ENCODE measurements around the gene FOXF1.

The FOXF1 gene

DNA sequence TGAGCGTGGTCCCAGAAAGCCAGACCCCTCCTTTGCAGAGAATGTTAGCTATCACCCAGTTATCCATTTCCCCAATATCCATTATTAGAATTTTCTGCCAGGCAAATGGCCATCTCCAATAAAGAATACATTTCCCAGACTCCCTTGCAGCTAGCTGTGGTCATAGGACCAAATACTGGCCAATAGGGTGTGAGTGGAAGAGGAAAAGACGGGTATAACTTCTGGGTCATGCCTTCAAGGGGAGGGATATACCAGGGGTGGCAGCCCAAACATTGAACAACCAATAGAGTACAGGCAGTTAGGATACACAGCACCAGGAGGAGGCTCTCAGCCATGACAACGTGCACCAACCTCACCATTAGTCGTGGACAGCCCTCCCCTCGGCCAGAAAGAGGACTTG lies 26.1 kb upstream of the FOXF1 start:
- Histone ChIP-seq H3K4me1 (ENCODE audit: control insufficient read depth, low read length) (no peaks in the 10 kb centered on the region), H3K36me3 (ENCODE audit: control insufficient read depth, low read length) (no peaks in the 10 kb centered on the region), H3K4me2 (ENCODE audit: low read length) (no peak overlapping the region), H3K4me3 (ENCODE audit: low read length) (no peak overlapping the region), H3F3A (ENCODE audit: control insufficient read depth, insufficient read depth) (no peaks in the 10 kb centered on the region), H3K79me2 (ENCODE audit: control insufficient read depth, low read length) (no peaks in the 10 kb centered on the region), H3K9me3 (ENCODE audit: control insufficient read depth, insufficient read depth, low read length) (no peaks in the 10 kb centered on the region), H4K20me1 (ENCODE audit: control insufficient read depth, insufficient read depth, low read depth, low read length) (no peaks in the 10 kb centered on the region), H3K27me3 (ENCODE audit: control insufficient read depth, low read length) (no peaks in the 10 kb centered on the region), H3K27ac (ENCODE audit: low read depth, low read length) (no peak overlapping the region), H3K9me2 (replicated peaks; ENCODE audit: control insufficient read depth, low read length) (no peaks in the 10 kb centered on the region)
- TF ChIP-seq CTCF (IDR thresholded peaks at IDR 0.05; ENCODE audit: low read depth, low read length, poor library complexity, severe bottlenecking) (no peak), EZH2phosphoT487 (IDR thresholded peaks at IDR 0.05; ENCODE audit: borderline replicate concordance, low read length) (no peak)

GRCh38 chr16:86485746-86486145 lies 24.6 kb upstream of the FOXF1 start:
- H3K27me3 ChIP-seq (ENCODE audit: control insufficient read depth, low read length) = no peaks in the 10 kb centered on the region
- no peaks in the 10 kb centered on the region for H3K79me2 ChIP-seq (ENCODE audit: control insufficient read depth, low read length)
- no peaks in the 10 kb centered on the region for H3F3A ChIP-seq (ENCODE audit: control insufficient read depth, insufficient read depth)
- H4K20me1 ChIP-seq (ENCODE audit: control insufficient read depth, insufficient read depth, low read depth, low read length) = no peaks in the 10 kb centered on the region
- no peaks in the 10 kb centered on the region for H3K9me3 ChIP-seq (ENCODE audit: control insufficient read depth, insufficient read depth, low read length)
- no peak for TF ChIP-seq EZH2phosphoT487 (IDR thresholded peaks at IDR 0.05; ENCODE audit: borderline replicate concordance, low read length)
- no peak for TF ChIP-seq CTCF (IDR thresholded peaks at IDR 0.05; ENCODE audit: low read depth, low read length, poor library complexity, severe bottlenecking)
- H3K9me2 ChIP-seq (replicated peaks; ENCODE audit: control insufficient read depth, low read length) = no peaks in the 10 kb centered on the region
- no peak overlapping the region for H3K4me2 ChIP-seq (ENCODE audit: low read length)
- H3K4me1 ChIP-seq (ENCODE audit: control insufficient read depth, low read length) = no peaks in the 10 kb centered on the region
- no peak overlapping the region for H3K27ac ChIP-seq (ENCODE audit: low read depth, low read length)
- H3K4me3 ChIP-seq (ENCODE audit: low read length) = no peak overlapping the region
- H3K36me3 ChIP-seq (ENCODE audit: control insufficient read depth, low read length) = no peaks in the 10 kb centered on the region

DNA sequence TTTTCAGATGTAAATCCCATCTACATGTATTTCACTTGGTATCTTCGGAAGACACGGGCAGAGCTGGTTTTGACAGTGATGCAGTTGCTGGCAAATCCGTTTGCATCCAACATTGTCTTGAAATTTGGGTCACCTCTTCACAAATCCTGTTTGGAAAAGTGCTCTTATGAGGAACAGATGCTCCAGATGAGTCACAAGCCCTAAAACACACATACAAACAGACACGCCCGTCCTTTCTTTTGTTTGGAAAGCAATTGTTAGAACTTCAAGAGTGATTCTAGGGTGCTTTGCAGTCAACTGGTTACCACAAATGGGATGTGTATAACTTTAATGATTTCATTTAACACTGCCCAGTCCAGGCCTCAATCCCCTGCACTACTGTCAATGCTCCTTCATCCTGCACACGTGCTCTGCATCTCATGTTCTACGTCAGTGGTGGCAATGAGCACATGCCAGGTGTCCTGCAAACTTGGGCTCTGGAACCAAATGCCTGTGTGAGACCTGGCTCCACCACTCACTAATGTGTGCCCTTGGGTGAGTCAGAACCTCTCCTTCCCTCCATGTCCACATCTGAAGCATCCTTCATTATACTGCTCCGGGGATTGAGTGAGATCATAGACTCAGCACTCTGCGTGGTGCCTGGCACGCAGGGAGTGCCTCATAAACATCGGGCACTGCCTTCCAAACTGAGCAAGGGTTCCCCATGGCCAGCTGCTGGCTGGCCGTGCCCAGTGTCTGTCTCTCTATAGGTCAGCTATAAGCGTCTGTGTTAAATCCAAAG lies 19.3 kb upstream of the FOXF1 start:
- Histone ChIP-seq H3K27ac (ENCODE audit: low read depth, low read length) (no peak overlapping the region), H3K9me2 (replicated peaks; ENCODE audit: control insufficient read depth, low read length) (no peaks in the 10 kb centered on the region), H3K27me3 (ENCODE audit: control insufficient read depth, low read length) (no peaks in the 10 kb centered on the region), H3F3A (ENCODE audit: control insufficient read depth, insufficient read depth) (no peaks in the 10 kb centered on the region), H3K4me1 (ENCODE audit: control insufficient read depth, low read length) (no peaks in the 10 kb centered on the region), H3K4me3 (ENCODE audit: low read length) (no peak overlapping the region), H3K4me2 (ENCODE audit: low read length) (no peak overlapping the region), H3K36me3 (ENCODE audit: control insufficient read depth, low read length) (no peaks in the 10 kb centered on the region), H3K9me3 (ENCODE audit: control insufficient read depth, insufficient read depth, low read length) (no peaks in the 10 kb centered on the region), H3K79me2 (ENCODE audit: control insufficient read depth, low read length) (no peaks in the 10 kb centered on the region), H4K20me1 (ENCODE audit: control insufficient read depth, insufficient read depth, low read depth, low read length) (no peaks in the 10 kb centered on the region)
- no peak for TF ChIP-seq EZH2phosphoT487 (IDR thresholded peaks at IDR 0.05; ENCODE audit: borderline replicate concordance, low read length)
- no peak for TF ChIP-seq CTCF (IDR thresholded peaks at IDR 0.05; ENCODE audit: low read depth, low read length, poor library complexity, severe bottlenecking)
